HG03175 (cell line): ENCODE data around the gene SLC9A5.

Experiments
- ATAC-seq: cut with Tn5 transposase; IDR thresholded peaks from one replicate; pipeline ENCODE4 v1.9.1; 2021; ENCODE audit warnings: mild to moderate bottlenecking, moderate library complexity; ENCODE audit not compliant: unreplicated experiment

SLC9A5 gene

GRCh38 chr16:67215706-67216105, 33.1 kb upstream of the SLC9A5 start:
- no peak for ATAC-seq

- ATAC-seq = no peak
Observed at GRCh38 chr16:67216612-67217490, 31.9 kb upstream of the SLC9A5 start.

GRCh38 chr16:67223992-67224391, 24.8 kb upstream of the SLC9A5 start:
- ATAC-seq = no peak

GRCh38 chr16:67226295-67226803, 22.4 kb upstream of the SLC9A5 start:
- ATAC-seq = no peak

GRCh38 chr16:67226804-67227566, 21.8 kb upstream of the SLC9A5 start, which contains the start of gene TMEM208:
TMEM208 (plus strand) TSS chr16:67227130; CDS start chr16:67227219, 89 bp downstream.
- ATAC-seq = peak; percentile 95

- ATAC-seq = no peak
Observed at GRCh38 chr16:67227567-67227921, 21.2 kb upstream of the SLC9A5 start.

- no peak for ATAC-seq
Observed at GRCh38 chr16:67228034-67228785, 20.6 kb upstream of the SLC9A5 start.

GRCh38 chr16:67228905-67229304, 19.9 kb upstream of the SLC9A5 start:
- no peak for ATAC-seq

- ATAC-seq = no peak
Observed at GRCh38 chr16:67229906-67230808, 18.6 kb upstream of the SLC9A5 start.

GRCh38 chr16:67230809-67231660, 17.7 kb upstream of the SLC9A5 start:
- no peak for ATAC-seq

- ATAC-seq = no peak
Observed at GRCh38 chr16:67233596-67233995, 15.2 kb upstream of the SLC9A5 start.

GRCh38 chr16:67234180-67234597, 14.6 kb upstream of the SLC9A5 start:
- no peak for ATAC-seq

- ATAC-seq = no peak
Observed at GRCh38 chr16:67235816-67236562, 12.8 kb upstream of the SLC9A5 start.

- ATAC-seq = peak; percentile 52
Observed at GRCh38 chr16:67236563-67237395, 12.0 kb upstream of the SLC9A5 start.

- no peak for ATAC-seq
Observed at GRCh38 chr16:67237396-67238277, 11.1 kb upstream of the SLC9A5 start.

GRCh38 chr16:67238278-67238575, 10.6 kb upstream of the SLC9A5 start:
- ATAC-seq = no peak
